SK-N-SH (cell line): ENCODE data around the gene C10orf90.

Experiments used
- CTCF ChIP-seq: fragments of 200-600 bp; sonication (generic); IDR thresholded peaks from 2 replicates; pipeline ENCODE4 v1.6.1; 2017; ENCODE audit warnings: antibody characterized with exemption, mild to moderate bottlenecking, moderate library complexity
- POLR2AphosphoS5 ChIP-seq: IDR thresholded peaks from 2 replicates; pipeline ENCODE4 v1.6.1; 2012; ENCODE audit warnings: low read depth, low read length
- TCF12 ChIP-seq: IDR thresholded peaks from 2 replicates; pipeline ENCODE4 v1.4.0; 2012

- TF ChIP-seq CTCF: no peak
- no peak for TF ChIP-seq TCF12
- no peak for TF ChIP-seq POLR2AphosphoS5
These were observed 75.3 kb downstream of the C10orf90 start for GRCh38 chr10:126595160-126595559.
